HG02973 (cell line): ENCODE measurements around the gene GALNT12.

Source experiments
- ATAC-seq: cut with Tn5 transposase; IDR thresholded peaks from one replicate; pipeline ENCODE4 v1.9.1; 2021; ENCODE audit warnings: moderate library complexity; ENCODE audit not compliant: unreplicated experiment

GALNT12 gene

DNA sequence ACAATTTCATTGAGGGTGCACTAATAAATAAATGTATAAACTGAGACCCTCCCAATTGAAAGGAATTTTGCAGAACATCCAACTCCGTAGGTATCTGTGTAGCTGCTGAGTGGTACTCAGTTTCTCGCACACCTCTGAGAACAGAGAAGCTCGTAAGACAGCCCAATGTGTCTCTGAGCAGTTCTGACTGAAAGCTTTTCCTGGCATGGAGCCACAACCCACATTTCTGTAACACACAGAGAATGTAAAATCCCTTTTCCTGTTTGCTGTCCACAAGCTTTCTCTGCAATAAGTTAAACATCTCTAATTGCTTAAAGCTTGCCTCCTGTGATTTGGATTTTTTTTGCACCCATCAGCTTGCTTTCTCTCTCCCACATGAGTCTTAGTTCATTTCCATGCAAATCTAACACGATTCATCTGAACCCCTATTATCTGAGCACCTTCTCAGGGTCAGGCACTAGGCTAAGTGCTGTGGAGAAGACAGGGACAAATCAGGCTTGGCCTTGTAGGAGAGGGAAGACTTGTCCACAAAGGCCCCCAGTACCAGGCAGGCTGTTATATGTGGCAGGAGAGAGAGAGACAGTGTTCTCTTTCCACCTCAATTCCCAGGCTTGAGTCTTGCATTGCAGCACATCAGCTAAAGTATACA lies 92.1 kb downstream of the GALNT12 start:
- no peak for ATAC-seq
